Putamen (tissue), 1 donor: ENCODE data around the gene RBM44.
A peak's percentile ranks its signal among the peaks of the same experiment; 100 is the strongest.
"Not testable (repeated sequence)": the region's sequence is repeated elsewhere in the genome, so short reads cannot be mapped to it uniquely, and the experiment has no call there.

Experiments used
- DNase-seq: peaks from one replicate; pipeline ENCODE4 v3.0.0-alpha.2; 2016; ENCODE audit warnings: low spot score

RBM44 gene

DNA sequence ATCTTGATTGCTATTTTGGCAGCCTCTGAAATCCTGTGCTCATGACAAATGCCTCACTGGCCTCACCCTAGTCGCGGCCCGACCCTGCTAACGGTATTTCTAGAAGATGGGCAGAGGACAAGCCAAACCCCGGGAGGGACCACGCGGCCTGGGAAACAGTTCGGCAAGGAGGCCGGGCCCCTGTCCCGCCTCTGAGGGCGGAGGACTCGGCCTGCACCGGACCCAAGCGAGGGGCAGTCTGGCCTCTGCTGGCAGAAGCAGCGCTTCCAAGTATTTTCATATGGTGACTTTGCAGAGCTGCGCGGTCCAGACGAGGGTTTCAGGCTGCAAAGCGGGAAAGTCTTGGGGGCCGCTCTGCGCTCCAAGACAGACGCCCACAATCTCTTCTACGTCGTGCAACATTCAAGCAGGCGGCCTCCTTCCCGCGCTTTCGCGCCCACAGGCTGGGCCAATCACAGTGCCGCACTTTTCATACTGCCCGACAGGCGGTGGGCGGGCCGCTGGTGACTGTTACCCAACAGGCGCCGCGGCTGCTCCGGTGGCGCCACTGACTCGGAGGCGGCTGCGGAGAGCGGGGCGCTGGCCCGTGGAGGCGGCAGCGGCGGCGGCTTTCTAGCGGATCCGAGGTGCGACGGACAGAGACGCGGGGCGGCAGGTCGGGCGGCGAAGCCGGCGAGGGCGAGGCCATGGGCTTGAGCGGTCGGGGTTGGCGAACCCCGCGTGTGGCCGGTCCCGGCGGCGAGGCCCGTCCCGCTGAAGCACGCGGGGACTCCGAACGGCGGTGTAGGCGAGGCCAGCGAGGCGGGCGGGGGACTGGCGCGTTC, at the start of gene RBM44:
TSS of gene RBM44 (plus strand) at position 544 of the 824 bp plus-strand sequence. CDS start 14,831 bp downstream, outside the sequence.
- DNase-seq = no peak

DNA sequence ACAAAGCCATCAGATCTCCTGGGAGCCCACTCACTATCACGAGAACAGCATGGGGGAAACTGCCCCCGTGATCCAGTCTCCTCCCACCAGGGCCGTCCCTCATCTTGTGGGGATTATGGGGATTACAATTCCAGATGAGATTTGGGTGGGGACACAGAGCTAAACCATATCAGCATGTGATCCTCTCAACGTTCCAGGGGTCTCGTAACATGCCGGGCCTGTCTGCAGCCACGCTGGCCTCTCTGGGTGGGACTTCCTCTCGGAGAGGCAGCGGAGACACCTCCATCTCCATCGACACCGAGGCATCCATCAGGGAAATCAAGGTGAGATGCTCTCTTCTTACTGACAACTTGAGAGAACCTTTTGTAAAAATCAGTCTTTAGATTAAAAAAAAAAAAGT, 49.6 kb upstream of the RBM44 start:
- DNase-seq = no peak

DNA sequence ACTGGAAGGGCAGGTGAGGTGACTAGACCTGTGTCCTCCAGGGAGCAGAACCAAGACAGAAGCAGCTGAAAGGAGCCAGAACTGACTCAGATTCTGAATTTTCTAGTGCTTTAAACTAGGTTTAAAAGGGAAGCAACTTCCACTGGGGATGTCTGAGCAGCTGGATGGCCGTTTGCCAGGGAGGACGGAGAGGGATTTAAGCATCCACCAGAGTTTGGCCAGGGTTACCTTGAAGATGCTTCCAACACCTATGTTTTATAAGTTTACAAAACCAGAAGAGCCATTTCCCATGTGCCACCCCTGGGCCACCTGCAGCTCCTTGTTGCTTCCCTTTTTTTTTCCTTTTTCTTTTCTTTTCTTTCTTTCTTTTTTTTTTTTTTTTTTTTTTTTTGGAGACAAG, 48.6 kb upstream of the RBM44 start:
- DNase-seq = no peak

DNA sequence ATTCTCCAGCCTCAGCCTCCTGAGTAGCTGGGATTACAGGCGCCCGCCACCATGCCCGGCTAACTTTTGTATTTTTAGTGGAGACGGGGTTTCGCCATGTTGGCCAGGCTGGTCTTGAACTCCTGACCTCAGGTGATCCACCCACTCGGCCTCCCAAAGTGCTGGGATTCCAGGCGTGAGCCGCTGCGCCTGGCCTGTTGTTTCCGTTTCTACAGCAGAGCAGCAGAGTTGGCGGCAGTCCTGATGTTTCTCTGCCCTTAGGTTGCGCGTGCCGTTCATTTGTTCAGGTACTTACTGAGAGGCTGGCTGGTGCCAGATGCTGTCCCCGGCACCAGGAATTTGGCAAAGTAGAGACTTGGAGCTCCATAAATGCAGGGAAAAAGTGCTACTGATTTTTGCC, 48.1 kb upstream of the RBM44 start:
- not testable (repeated sequence) for DNase-seq

GRCh38 chr2:237752761-237753165, 45.8 kb upstream of the RBM44 start:
- no peak for DNase-seq

GRCh38 chr2:237754182-237754581, 44.4 kb upstream of the RBM44 start:
- no peak for DNase-seq

DNA sequence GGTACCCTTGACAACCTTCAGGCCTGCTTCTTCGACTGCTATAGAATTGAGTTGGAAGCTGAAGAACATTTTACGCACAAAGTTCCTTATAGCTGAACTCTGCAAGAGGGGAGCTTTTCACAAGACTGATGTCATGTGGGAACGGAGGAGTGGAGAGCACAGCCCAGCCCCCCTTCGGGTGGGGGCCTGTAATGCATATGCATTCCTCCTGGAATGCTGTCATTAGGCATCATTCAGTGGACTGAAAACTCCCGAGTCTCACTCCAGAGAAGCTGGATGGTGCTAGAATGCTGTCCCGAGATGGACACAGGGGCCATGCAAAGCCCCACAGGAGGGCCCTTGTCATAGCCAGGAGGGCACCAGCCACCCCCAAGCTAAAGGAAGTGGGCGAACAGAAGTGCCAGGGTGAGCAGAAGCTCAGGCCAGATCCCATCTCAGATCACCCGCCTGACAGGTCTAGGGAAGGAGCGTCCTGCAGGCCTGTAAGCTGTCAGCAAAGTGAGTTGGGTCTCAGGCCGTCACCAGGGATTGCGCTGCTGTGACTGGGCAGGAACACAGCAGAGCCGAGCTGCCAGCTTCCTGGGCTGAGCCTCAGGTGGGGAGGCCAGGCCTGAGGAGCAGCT, 43.8 kb upstream of the RBM44 start:
- DNase-seq = no peak

DNA sequence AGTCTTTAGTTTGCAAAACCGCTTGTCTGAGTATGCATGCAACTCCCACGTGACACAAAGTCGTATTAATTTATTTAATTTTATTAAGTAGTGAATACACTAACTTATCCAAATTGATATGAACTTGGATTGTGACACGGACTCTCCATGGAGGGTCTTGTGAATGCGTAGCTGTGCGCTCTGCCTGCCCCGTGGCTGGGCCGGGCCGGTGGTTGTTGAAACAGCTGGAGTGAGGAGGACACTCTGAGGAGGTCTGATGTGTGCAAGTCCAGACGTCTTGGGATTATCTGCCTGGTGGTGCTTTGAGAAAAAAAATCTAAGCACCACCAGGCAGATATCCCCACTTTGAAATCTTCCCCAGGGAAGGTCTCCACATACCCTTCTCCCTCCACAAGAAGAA, 41.0 kb upstream of the RBM44 start:
- no peak for DNase-seq

DNA sequence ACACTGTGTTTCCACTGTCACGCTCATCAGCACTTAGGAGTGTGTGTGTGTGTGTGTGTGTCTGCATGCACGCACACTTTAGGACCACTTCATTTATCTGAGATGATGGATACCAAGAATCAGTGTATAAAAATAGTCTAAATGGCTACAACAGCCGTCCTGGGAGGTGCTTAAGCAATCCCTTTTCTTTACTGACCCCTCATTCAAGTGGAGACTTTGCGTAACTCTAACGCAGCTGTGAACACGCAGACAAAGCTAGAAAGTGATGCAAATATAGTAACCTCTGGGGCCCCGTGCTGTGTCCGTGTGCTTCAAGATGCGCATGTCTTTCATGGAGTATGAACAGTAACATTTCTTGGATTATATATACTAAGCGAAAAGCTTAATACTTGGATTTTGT, 40.4 kb upstream of the RBM44 start:
- no peak for DNase-seq

DNA sequence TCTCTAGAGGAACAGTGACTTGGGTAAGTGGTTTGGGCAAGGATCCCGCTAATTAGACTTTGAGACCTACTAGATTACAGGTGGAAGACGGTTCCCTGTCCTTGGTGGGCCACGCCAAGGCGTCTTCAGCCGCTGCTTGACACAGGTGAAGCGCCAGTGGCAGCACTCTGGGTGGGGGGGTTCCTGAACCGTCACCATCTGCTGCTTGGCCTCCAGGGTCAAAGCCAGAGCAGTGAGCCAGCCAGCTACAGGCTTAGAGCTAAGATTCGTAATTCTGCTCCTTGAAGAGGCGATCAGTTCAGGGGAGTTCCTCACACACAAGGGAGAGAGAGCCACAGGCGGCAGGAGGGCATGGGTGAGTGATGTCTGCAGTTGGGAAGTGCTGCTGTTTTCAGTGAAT, 39.4 kb upstream of the RBM44 start:
- no peak for DNase-seq

DNA sequence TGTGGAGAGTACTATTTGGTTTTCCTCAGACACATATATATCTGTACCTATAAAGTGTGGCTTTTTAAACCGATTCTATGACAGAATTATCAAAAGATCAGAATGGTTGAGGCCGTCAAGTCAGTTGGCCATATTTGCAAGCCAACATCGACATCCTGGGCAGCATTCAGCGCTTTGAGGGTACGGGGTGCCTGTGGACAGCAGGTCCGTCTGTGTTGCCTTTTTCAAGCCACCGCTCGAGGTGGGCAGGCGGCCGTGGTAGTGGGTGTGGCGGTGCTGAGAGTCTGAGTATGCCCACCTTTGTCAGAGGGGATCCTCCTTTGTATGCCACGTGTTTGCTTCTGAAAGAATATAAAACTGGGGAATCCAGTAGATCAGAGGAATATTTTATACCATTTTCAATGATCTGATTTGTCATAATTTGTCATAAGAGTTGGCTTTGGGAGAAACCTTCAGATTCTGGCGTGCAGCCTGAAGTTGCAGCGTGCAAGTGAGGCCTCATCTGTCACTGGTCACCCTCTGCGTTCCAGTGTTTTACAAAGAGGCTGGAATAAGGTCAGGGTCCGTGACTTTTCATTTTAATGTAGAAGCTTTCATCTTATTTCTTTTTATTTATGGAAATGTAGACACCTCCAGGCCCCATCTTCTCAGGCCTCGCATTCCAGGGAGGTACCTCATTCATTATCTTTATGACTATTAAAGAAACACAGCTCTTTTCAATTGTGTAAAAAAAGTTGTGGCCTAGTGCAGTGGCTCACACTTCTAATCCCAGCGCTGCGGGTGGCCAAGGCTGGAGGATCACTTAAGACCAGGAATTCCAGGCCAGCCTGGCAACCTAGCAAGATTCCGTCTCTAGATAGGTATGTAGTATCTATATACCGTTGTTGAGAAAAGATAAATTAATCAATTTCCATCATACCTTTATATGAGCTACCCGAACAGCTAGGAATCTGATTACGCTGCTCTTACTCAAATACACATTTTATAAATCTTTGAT, 37.8 kb upstream of the RBM44 start:
- DNase-seq = no peak

DNA sequence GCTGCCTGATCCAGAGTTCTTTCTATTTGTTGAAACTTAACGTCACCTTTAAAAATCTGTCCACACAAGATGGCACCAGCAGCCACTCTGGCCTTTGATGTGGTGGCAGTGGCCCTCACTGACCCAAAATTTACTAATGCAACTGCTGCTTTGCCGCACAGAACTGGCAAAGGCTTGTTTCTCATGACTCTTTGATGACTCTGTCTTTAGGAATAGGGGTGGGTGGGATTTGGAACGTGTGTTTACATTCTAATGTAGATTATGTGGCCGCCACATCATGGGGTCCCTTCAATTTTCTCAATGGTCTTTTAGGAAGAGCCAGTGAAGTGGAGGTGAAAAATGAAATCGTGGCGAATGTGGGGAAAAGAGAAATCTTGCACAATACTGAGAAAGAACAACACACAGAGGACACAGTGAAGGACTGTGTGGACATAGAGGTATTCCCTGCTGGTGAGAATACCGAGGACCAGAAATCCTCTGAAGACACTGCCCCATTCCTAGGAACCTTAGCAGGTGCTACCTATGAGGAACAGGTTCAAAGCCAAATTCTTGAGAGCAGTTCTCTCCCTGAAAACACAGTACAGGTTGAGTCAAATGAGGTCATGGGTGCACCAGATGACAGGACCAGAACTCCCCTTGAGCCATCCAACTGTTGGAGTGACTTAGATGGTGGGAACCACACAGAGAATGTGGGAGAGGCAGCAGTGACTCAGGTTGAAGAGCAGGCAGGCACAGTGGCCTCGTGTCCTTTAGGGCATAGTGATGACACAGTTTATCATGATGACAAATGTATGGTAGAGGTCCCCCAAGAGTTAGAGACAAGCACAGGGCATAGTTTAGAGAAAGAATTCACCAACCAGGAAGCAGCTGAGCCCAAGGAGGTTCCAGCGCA, 36.0 kb upstream of the RBM44 start:
- not testable (repeated sequence) for DNase-seq

DNA sequence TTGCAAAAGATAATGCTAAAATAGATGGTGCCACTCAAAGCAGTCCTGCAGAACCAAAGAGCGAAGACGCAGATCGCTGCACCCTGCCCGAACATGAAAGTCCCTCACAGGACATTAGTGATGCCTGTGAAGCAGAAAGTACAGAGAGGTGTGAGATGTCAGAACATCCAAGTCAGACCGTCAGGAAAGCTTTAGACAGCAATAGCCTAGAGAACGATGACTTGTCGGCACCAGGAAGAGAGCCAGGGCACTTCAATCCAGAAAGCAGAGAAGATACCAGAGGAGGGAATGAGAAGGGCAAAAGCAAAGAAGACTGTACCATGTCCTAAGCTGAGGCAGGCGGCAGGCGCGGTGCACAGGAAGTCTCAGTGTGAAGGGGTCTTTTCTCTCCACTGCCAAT, 34.8 kb upstream of the RBM44 start:
- no peak for DNase-seq

- DNase-seq = not testable (repeated sequence)
Observed at GRCh38 chr2:237765122-237765521, 33.5 kb upstream of the RBM44 start.

- no peak for DNase-seq
Observed at GRCh38 chr2:237765875-237766274, 32.7 kb upstream of the RBM44 start.

DNA sequence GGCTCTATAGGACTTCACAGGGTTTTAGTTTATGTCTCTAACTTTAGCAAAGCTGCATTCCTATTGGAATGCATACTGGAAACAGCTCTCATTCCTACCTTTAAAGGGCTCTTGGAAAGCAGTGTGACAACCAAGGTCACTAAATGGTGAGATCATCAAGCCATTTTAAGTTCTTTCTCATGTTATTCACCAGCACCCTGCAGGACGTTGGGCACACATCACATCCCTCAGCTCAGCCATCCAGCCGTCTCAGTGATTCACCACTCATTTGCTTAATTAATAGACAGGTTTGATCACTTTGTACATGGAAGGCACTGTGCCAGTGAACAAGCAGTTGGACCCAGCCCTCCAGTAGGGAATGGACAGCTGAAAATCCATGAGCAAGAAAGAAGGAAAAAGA, 32.2 kb upstream of the RBM44 start:
- DNase-seq = no peak

- no peak for DNase-seq
Observed at GRCh38 chr2:237772513-237772912, 26.1 kb upstream of the RBM44 start.

GRCh38 chr2:237773826-237774225, 24.8 kb upstream of the RBM44 start:
- no peak for DNase-seq

GRCh38 chr2:237774811-237775553, 23.6 kb upstream of the RBM44 start:
- DNase-seq = peak; percentile 4

DNA sequence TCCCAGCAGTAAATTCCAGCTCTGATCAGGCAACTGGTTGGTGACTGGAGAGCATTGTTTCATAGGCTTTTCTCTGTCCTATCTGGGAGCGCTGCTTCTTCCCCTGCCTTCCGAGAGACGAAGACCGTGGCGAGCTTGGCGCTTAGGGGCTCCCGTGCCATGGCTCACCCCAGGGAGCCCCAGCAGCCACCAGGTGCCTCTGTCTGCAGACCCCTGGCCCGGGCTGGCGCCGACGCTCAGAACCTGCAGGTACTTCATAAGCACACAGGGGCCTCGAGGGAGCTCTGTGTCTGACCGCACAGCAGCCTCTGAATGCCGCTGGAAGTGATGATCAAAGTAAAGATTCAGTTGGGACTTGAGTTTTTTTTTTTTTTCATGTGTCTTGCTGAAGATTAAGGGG, 19.1 kb upstream of the RBM44 start:
- DNase-seq = no peak

DNA sequence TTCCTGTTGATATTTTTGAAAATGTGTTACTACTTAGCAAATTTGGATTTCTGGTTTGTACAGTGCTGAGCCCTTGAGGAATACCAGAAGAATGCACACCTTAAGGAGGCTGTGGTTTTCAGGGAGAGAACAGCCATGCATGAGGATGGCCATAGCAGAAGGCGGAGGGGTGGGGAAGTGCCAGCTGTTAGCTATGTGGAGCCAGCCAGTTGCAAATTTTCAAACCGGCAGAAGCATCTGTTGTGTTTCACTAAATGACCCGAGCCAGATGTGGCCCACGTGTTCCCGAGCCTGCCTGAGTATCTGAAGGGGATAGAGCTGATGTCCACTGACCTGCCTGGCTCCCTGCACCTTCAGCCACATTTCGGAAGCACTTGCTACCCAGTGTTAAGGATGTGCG, 16.4 kb upstream of the RBM44 start:
- no peak for DNase-seq
